Activated CD8-positive, alpha-beta T cell treated with anti-CD3 and anti-CD28 coated beads, Interleukin-2, amount 10 ng/mL, durations not matched to agents 7 days and 5 days (primary cell): ENCODE results near the gene ECT2L. TPM values are rescaled to one million over a fixed set of nuclear protein-coding genes. Genes with fewer than 3 reads are reported as not detected.

Source experiments
- ATAC-seq: fragments of 150-1000 bp; cut with Tn5 transposase; one replicate; pipeline ENCODE4 v1.10.0; 2021; ENCODE audit warnings: moderate library complexity
- CTCF ChIA-PET: fragments of 350-600 bp; sonication (Branson Sonifier 250); formaldehyde crosslinking; loops from one replicate; lab custom pipeline; 2021; ENCODE audit warnings: antibody characterized with exemption; lab: Charles Lee
- POLR2A ChIA-PET: fragments of 350-600 bp; sonication (Branson Sonifier 250); formaldehyde crosslinking; loops from one replicate; lab custom pipeline; 2021; ENCODE audit warnings: antibody characterized with exemption; lab: Charles Lee
- DNase-seq: peaks from one replicate; pipeline ENCODE4 v3.0.0-alpha.2; 2020
- H3K27ac Mint-ChIP-seq: one replicate; pipeline ENCODE4 v1.8.0; 2021; ENCODE audit warnings: mild to moderate bottlenecking, mixed read lengths
- H3K27me3 Mint-ChIP-seq: one replicate; pipeline ENCODE4 v1.8.0; 2021; ENCODE audit warnings: low read depth, mixed read lengths
- H3K36me3 Mint-ChIP-seq: one replicate; pipeline ENCODE4 v1.8.0; 2021; ENCODE audit warnings: low read depth, mixed read lengths
- H3K4me1 Mint-ChIP-seq: one replicate; pipeline ENCODE4 v1.8.0; 2021; ENCODE audit warnings: low read depth, mixed read lengths
- H3K4me3 Mint-ChIP-seq: one replicate; pipeline ENCODE4 v1.8.0; 2021; ENCODE audit warnings: mild to moderate bottlenecking, mixed read lengths
- H3K9me3 Mint-ChIP-seq: one replicate; pipeline ENCODE4 v1.8.0; 2022; ENCODE audit warnings: mixed read lengths; ENCODE audit not compliant: insufficient read depth
- total RNA-seq, 2 experiments: library from RNA; stranded (reverse); gene quantifications; one replicate each; pipeline ENCODE4 v1.2.3, GENCODE V29; 2021

Gene ECT2L
- total RNA-seq, 2 experiments from 2014 or later = not detected

- Mint-ChIP-seq H3K36me3 (no peaks in the 10 kb centered on the region), H3K27ac (no peak overlapping the region), H3K9me3 (no peaks in the 10 kb centered on the region), H3K4me1 (no peaks in the 10 kb centered on the region), H3K4me3 (no peak overlapping the region), H3K27me3 (no peaks in the 10 kb centered on the region)
- DNase-seq (no peak), ATAC-seq (no peak)
- CTCF ChIA-PET = no interaction called here
- POLR2A ChIA-PET = no interaction called here
These were observed 36.3 kb downstream of the ECT2L start for GRCh38 chr6:138832182-138832581.

GRCh38 chr6:138833816-138834539 lies 38.1 kb downstream of the ECT2L start:
- H3K4me1 Mint-ChIP-seq = no peaks in the 10 kb centered on the region

GRCh38 chr6:138837246-138837645 lies 41.4 kb downstream of the ECT2L start:
- no peaks in the 10 kb centered on the region for H3K9me3 Mint-ChIP-seq
- no peaks in the 10 kb centered on the region for H3K4me1 Mint-ChIP-seq
- ChIA-PET CTCF (no interaction called here), POLR2A (no interaction called here)
- DNase-seq = no peak
- no peaks in the 10 kb centered on the region for H3K36me3 Mint-ChIP-seq
- H3K4me3 Mint-ChIP-seq = no peak overlapping the region
- peaks cover 4% of the 10 kb centered on the region for H3K27me3 Mint-ChIP-seq
- H3K27ac Mint-ChIP-seq = no peak overlapping the region
- no peak for ATAC-seq

More at GRCh38 chr6:138833816-138834539, 38.1 kb downstream of the ECT2L start:
- Mint-ChIP-seq H3K36me3 (no peaks in the 10 kb centered on the region), H3K4me3 (no peak overlapping the region), H3K27me3 (no peaks in the 10 kb centered on the region), H3K27ac (no peak overlapping the region), H3K9me3 (no peaks in the 10 kb centered on the region)
- ChIA-PET POLR2A (no interaction called here), CTCF (interaction anchor here (1.1 kb wide), 1 partner anchor 14 kb away, joined by 4 read pairs; no protein-coding TSS in a partner anchor)
- no peak for ATAC-seq
- no peak for DNase-seq

GRCh38 chr6:138844192-138844591 lies 48.3 kb downstream of the ECT2L start:
- no peaks in the 10 kb centered on the region for H3K4me1 Mint-ChIP-seq
- DNase-seq (no peak), ATAC-seq (no peak)
- POLR2A ChIA-PET = no interaction called here
- peaks cover 6% of the 10 kb centered on the region for H3K27me3 Mint-ChIP-seq
- H3K4me3 Mint-ChIP-seq = no peak overlapping the region
- no peaks in the 10 kb centered on the region for H3K9me3 Mint-ChIP-seq
- H3K36me3 Mint-ChIP-seq = no peaks in the 10 kb centered on the region
- CTCF ChIA-PET = interaction anchor here (0.6 kb wide), 1 partner anchor 520 kb away, joined by 3 read pairs; no protein-coding TSS in a partner anchor
- H3K27ac Mint-ChIP-seq = no peak overlapping the region

GRCh38 chr6:138847884-138848283 lies 52.0 kb downstream of the ECT2L start:
- peaks cover under 1% of the 10 kb centered on the region for H3K27me3 Mint-ChIP-seq
- DNase-seq = no peak
- H3K9me3 Mint-ChIP-seq = no peaks in the 10 kb centered on the region
- H3K4me3 Mint-ChIP-seq = no peak overlapping the region
- H3K36me3 Mint-ChIP-seq = no peaks in the 10 kb centered on the region
- ChIA-PET POLR2A (no interaction called here), CTCF (no interaction called here)
- no peak for ATAC-seq
- H3K27ac Mint-ChIP-seq = no peak overlapping the region
- no peaks in the 10 kb centered on the region for H3K4me1 Mint-ChIP-seq

GRCh38 chr6:138848461-138848860 lies 52.6 kb downstream of the ECT2L start:
- no peaks in the 10 kb centered on the region for H3K27me3 Mint-ChIP-seq
- CTCF ChIA-PET = no interaction called here
- H3K4me3 Mint-ChIP-seq = no peak overlapping the region
- H3K36me3 Mint-ChIP-seq = no peaks in the 10 kb centered on the region
- no peaks in the 10 kb centered on the region for H3K4me1 Mint-ChIP-seq
- POLR2A ChIA-PET = no interaction called here
- ATAC-seq = no peak
- no peak for DNase-seq
- no peaks in the 10 kb centered on the region for H3K9me3 Mint-ChIP-seq
- H3K27ac Mint-ChIP-seq = no peak overlapping the region

GRCh38 chr6:138849791-138850190 lies 53.9 kb downstream of the ECT2L start:
- Mint-ChIP-seq H3K27me3 (no peaks in the 10 kb centered on the region), H3K9me3 (no peaks in the 10 kb centered on the region), H3K4me3 (no peak overlapping the region), H3K36me3 (no peaks in the 10 kb centered on the region), H3K27ac (no peak overlapping the region), H3K4me1 (no peaks in the 10 kb centered on the region)
- ATAC-seq (no peak), DNase-seq (no peak)
- POLR2A ChIA-PET = no interaction called here
- CTCF ChIA-PET = no interaction called here

- ATAC-seq (no peak), DNase-seq (no peak)
- no peaks in the 10 kb centered on the region for H3K9me3 Mint-ChIP-seq
- peaks cover 7% of the 10 kb centered on the region for H3K27me3 Mint-ChIP-seq
- H3K4me3 Mint-ChIP-seq = no peak overlapping the region
- H3K36me3 Mint-ChIP-seq = no peaks in the 10 kb centered on the region
- ChIA-PET CTCF (no interaction called here), POLR2A (no interaction called here)
- H3K4me1 Mint-ChIP-seq = no peaks in the 10 kb centered on the region
- H3K27ac Mint-ChIP-seq = no peak overlapping the region
These were observed 60.8 kb downstream of the ECT2L start for GRCh38 chr6:138856654-138857053.

- no peak overlapping the region for H3K27ac Mint-ChIP-seq
These were observed 61.9 kb downstream of the ECT2L start for GRCh38 chr6:138857775-138858174.

GRCh38 chr6:138862456-138862855 lies 66.6 kb downstream of the ECT2L start:
- peaks cover 4% of the 10 kb centered on the region for H3K27me3 Mint-ChIP-seq

More at GRCh38 chr6:138857775-138858174, 61.9 kb downstream of the ECT2L start:
- H3K27me3 Mint-ChIP-seq = peaks cover 7% of the 10 kb centered on the region
- no peaks in the 10 kb centered on the region for H3K4me1 Mint-ChIP-seq
- no peaks in the 10 kb centered on the region for H3K36me3 Mint-ChIP-seq
- no peak for DNase-seq
- no peaks in the 10 kb centered on the region for H3K9me3 Mint-ChIP-seq
- ChIA-PET POLR2A (no interaction called here), CTCF (no interaction called here)
- ATAC-seq = no peak
- no peak overlapping the region for H3K4me3 Mint-ChIP-seq

GRCh38 chr6:138863321-138863720 lies 67.4 kb downstream of the ECT2L start:
- POLR2A ChIA-PET = no interaction called here
- Mint-ChIP-seq H3K27me3 (peaks cover 2% of the 10 kb centered on the region), H3K4me3 (no peak overlapping the region), H3K27ac (no peak overlapping the region), H3K36me3 (no peaks in the 10 kb centered on the region), H3K9me3 (no peaks in the 10 kb centered on the region), H3K4me1 (no peaks in the 10 kb centered on the region)
- DNase-seq = no peak
- CTCF ChIA-PET = no interaction called here
- ATAC-seq = no peak

More at GRCh38 chr6:138862456-138862855, 66.6 kb downstream of the ECT2L start:
- ChIA-PET POLR2A (no interaction called here), CTCF (no interaction called here)
- ATAC-seq (no peak), DNase-seq (no peak)
- no peaks in the 10 kb centered on the region for H3K4me1 Mint-ChIP-seq
- no peak overlapping the region for H3K4me3 Mint-ChIP-seq
- no peak overlapping the region for H3K27ac Mint-ChIP-seq
- no peaks in the 10 kb centered on the region for H3K9me3 Mint-ChIP-seq
- H3K36me3 Mint-ChIP-seq = no peaks in the 10 kb centered on the region

GRCh38 chr6:138864343-138864890 lies 68.5 kb downstream of the ECT2L start:
- H3K36me3 Mint-ChIP-seq = no peaks in the 10 kb centered on the region
- no peak for ATAC-seq
- no peak overlapping the region for H3K4me3 Mint-ChIP-seq
- POLR2A ChIA-PET = no interaction called here
- H3K27ac Mint-ChIP-seq = no peak overlapping the region
- no peaks in the 10 kb centered on the region for H3K4me1 Mint-ChIP-seq
- H3K9me3 Mint-ChIP-seq = no peaks in the 10 kb centered on the region
- CTCF ChIA-PET = no interaction called here
- H3K27me3 Mint-ChIP-seq = no peaks in the 10 kb centered on the region
- DNase-seq = no peak
